ENCODE data around the gene MBLAC1.

Gene MBLAC1

GRCh38 chr7:100105534-100105933 lies 21.2 kb upstream of the MBLAC1 start:
- no peak overlapping the region for H3K4me3 ChIP-seq (ENCODE audit: control insufficient read depth, low read depth, low read length)
- no peak for DNase-seq (ENCODE audit: low read depth)
- TF ChIP-seq, protein P1, sequence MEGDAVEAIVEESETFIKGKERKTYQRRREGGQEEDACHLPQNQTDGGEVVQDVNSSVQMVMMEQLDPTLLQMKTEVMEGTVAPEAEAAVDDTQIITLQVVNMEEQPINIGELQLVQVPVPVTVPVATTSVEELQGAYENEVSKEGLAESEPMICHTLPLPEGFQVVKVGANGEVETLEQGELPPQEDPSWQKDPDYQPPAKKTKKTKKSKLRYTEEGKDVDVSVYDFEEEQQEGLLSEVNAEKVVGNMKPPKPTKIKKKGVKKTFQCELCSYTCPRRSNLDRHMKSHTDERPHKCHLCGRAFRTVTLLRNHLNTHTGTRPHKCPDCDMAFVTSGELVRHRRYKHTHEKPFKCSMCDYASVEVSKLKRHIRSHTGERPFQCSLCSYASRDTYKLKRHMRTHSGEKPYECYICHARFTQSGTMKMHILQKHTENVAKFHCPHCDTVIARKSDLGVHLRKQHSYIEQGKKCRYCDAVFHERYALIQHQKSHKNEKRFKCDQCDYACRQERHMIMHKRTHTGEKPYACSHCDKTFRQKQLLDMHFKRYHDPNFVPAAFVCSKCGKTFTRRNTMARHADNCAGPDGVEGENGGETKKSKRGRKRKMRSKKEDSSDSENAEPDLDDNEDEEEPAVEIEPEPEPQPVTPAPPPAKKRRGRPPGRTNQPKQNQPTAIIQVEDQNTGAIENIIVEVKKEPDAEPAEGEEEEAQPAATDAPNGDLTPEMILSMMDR (conservative IDR thresholded peaks at IDR 0.05; ENCODE audit: control insufficient read depth, insufficient read depth, low read depth, low read length): no peak

DNA sequence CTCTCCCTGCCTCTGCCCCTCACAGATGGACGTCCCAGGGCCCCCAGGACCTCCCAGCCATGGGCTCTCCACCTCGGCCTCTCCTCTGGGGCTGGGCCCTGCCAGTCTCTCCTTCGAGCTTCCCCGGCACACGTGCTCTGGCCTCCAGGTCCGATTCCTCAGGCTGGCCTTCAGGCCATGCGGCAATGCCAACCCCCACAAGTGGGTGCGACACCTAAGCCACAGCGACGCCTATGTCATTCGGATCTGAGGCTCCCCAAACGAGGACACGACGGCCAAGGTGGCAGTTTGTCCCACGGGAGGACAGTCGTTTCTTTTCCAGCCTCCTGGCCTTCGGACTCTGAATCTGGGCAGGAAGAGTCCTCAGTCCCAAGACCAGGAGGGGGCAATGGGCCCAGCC lies 20.1 kb upstream of the MBLAC1 start:
- H3K4me3 ChIP-seq (ENCODE audit: control insufficient read depth, low read depth, low read length): no peak overlapping the region
- TF ChIP-seq, protein P1 (conservative IDR thresholded peaks at IDR 0.05; ENCODE audit: control insufficient read depth, insufficient read depth, low read depth, low read length): no peak
- DNase-seq (ENCODE audit: low read depth): no peak

DNA sequence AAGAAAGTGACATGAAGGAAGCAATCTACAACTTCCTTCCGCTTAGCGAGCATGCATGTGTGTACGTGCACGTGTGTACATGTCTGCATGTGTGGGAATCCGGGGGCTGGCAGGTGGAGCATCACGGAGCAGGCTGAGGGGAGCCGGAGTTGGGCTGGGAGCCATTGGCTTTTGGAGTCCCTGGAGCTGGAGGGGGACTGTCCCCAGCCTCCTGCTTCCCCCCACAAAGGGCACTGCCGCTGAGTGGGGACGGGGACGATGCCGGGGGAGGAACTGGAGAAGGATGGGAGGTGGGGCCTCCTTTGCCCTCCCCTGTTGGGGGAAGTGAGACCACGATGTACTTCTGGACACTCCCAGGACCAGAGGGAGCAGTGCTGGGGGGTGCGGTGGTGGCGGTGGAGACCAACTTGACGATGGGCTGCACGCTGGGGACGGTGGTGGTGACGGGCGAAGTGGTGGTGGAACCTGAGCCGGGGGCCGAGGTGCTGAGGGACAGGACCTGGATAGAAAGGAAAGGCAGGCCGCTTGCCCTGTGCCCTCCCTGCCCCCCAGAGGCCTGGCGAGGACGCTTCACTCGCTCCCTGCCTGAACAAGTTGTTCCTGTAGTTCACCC lies 19.5 kb upstream of the MBLAC1 start:
- no peak for DNase-seq (ENCODE audit: low read depth)
- TF ChIP-seq, protein P1 (conservative IDR thresholded peaks at IDR 0.05; ENCODE audit: control insufficient read depth, insufficient read depth, low read depth, low read length): no peak
- H3K4me3 ChIP-seq (ENCODE audit: control insufficient read depth, low read depth, low read length): no peak overlapping the region

GRCh38 chr7:100107890-100108289 lies 18.9 kb upstream of the MBLAC1 start:
- no peak for DNase-seq (ENCODE audit: low read depth)
- TF ChIP-seq, protein P1 (conservative IDR thresholded peaks at IDR 0.05; ENCODE audit: control insufficient read depth, insufficient read depth, low read depth, low read length): no peak
- H3K4me3 ChIP-seq (ENCODE audit: control insufficient read depth, low read depth, low read length): no peak overlapping the region

DNA sequence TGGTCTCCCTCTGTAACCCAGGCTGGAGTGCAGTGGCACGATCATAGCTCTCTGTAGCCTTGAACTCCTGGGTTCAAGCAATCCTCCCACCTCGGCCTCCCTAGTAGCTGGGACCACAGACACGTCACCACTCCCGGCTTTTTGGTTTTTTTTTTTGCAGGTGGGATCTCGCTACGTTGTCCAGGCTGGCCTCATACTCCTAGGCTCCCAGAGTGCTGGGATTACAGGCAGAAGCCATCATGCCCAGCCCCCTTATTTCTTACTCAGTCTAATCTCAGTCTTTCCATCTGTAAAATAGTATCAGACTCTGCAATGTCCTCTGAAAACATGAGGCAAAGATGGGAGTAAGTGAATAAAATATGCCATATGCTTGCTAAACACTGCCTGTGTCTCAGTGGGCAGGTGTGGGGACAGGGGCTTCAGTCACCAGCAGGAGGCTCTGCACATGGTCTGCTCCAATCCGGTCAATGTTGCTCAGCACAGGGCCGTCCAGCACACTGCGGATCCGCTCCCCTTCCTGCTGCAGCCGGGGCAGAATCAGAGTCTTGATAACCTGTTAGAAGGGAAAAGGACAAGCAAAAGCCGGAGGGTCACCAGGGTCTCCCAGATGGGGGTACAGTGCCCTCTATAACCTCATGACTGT lies 17.1 kb upstream of the MBLAC1 start:
- H3K4me3 ChIP-seq (ENCODE audit: control insufficient read depth, low read depth, low read length): no peak overlapping the region
- DNase-seq (ENCODE audit: low read depth): no peak
- TF ChIP-seq, protein P1 (conservative IDR thresholded peaks at IDR 0.05; ENCODE audit: control insufficient read depth, insufficient read depth, low read depth, low read length): no peak

DNA sequence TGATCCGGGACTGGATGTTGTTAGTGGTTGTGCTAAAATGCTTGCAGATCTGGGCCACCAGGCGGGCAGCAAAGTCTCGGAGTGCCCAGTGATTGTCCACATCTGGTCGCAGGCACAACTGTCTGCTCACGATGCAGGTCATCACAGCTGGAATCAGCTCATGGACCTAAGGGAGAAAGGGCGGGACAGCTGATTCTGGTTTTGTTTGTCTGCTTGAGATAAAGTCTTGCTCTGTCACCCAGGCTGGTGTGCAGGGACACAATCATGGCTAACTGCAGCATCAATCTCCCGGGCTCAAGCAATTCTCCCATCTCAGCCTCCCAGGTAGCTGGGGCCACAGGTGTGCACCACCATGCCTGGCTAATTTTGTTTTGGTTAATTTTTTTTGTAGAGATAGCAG lies 15.6 kb upstream of the MBLAC1 start:
- no peak for DNase-seq (ENCODE audit: low read depth)
- no peak overlapping the region for H3K4me3 ChIP-seq (ENCODE audit: control insufficient read depth, low read depth, low read length)
- TF ChIP-seq, protein P1 (conservative IDR thresholded peaks at IDR 0.05; ENCODE audit: control insufficient read depth, insufficient read depth, low read depth, low read length): no peak

Data from fibroblast of mammary gland (primary cell).